K562 (cell line): ENCODE data around the gene SLC35A4. TPM values are rescaled to one million over a fixed set of nuclear protein-coding genes. Genes with fewer than 3 reads are reported as not detected.

ENCODE experiments used
- ELF1 ChIP-seq: fragments of 200-800 bp; sonication (Bioruptor generic); IDR thresholded peaks from 2 replicates; pipeline ENCODE4 v1.6.1; 2016; ENCODE audit warnings: missing genetic modification characterization, missing compliant biosample characterization
- FOXK1 ChIP-seq: sonication (generic); formaldehyde crosslinking; IDR thresholded peaks from 2 replicates; pipeline ENCODE4 v1.8.0; 2022; ENCODE audit warnings: missing genetic modification reagents, mild to moderate bottlenecking, borderline replicate concordance
- MCM3 ChIP-seq: fragments of 450-650 bp; IDR thresholded peaks from 2 replicates; pipeline ENCODE4 v1.6.1; 2016
- NRF1 ChIP-seq, 2 experiments: fragments of 450-650 bp; IDR thresholded peaks in 1 of 2; conservative IDR thresholded peaks in 1 of 2; 2 replicates each; pipeline ENCODE4 v1.6.1; 2014; ENCODE audit warnings: mild to moderate bottlenecking in 2 of 2
- POLR2B ChIP-seq: fragments of 450-650 bp; IDR thresholded peaks from 2 replicates; pipeline ENCODE4 v1.6.1; 2018; ENCODE audit warnings: low read depth; ENCODE audit not compliant: partially characterized antibody
- ZBED1 ChIP-seq: IDR thresholded peaks from 2 replicates; pipeline ENCODE4 v1.6.1; 2014
- polyA plus RNA-seq, 8 experiments: library from polyadenylated mRNA; depleted of rRNA in 4 of 8; stranded (reverse) in 5 of 8; unstranded in 3 of 8; fragments of >200 nt; fragmentation: Nextera tagmentation in 2 of 8; fragmentation: Illumina TruSeq in 1 of 8; extraction: Ambion mirVana in 2 of 8; extraction: Trizol in 1 of 8; gene quantifications; 2 replicates each; pipeline versions ENCODE4 v1.2.1 to v1.2.3, GENCODE V29; 2011 to 2014; ENCODE audit warnings: inconsistent platforms in 1 of 8, missing spikeins in 1 of 8
- total RNA-seq, 7 experiments: library from RNA; depleted of rRNA in 6 of 7; stranded (reverse); fragments of >200 nt in 6 of 7; fragmentation: Illumina TruSeq in 2 of 7; extraction: Trizol in 2 of 7; gene quantifications; 2 replicates each; pipeline versions ENCODE4 v1.2.1 to v1.2.3, GENCODE V29; 2011 to 2021; ENCODE audit warnings: low replicate concordance in 1 of 7
- TF ChIP-seq, protein P1 (sequence below), 2 experiments: fragments of 450-650 bp; formaldehyde crosslinking in 1 of 2; IDR thresholded peaks; 2 replicates each; pipeline versions ENCODE4 v1.4.0 to v1.6.1; 2014 to 2020; ENCODE audit warnings: mild to moderate bottlenecking in 2 of 2, borderline replicate concordance in 1 of 2, low read depth in 1 of 2
- TF ChIP-seq, protein P2 (sequence below): sonication (generic); formaldehyde crosslinking; IDR thresholded peaks from 2 replicates; pipeline ENCODE4 v1.8.0; 2023; ENCODE audit warnings: mild to moderate bottlenecking, missing genetic modification reagents
- TF ChIP-seq, protein P3 (sequence below): fragments of 250-450 bp; sonication (Bioruptor Pico); IDR thresholded peaks from 2 replicates; pipeline ENCODE4 v1.4.0; 2020; ENCODE audit warnings: mild to moderate bottlenecking
- TF ChIP-seq, protein P4 (sequence below): fragments of 450-650 bp; IDR thresholded peaks from 2 replicates; pipeline ENCODE4 v1.6.1; 2017; ENCODE audit warnings: antibody characterized with exemption, mild to moderate bottlenecking

The SLC35A4 gene
- total and polyA plus RNA-seq, 9 of the 15 experiments (the other 6 are each of a cell fraction or from before 2014, with no cell fraction given) = 21.8 to 171 (median 42.5) TPM

DNA sequence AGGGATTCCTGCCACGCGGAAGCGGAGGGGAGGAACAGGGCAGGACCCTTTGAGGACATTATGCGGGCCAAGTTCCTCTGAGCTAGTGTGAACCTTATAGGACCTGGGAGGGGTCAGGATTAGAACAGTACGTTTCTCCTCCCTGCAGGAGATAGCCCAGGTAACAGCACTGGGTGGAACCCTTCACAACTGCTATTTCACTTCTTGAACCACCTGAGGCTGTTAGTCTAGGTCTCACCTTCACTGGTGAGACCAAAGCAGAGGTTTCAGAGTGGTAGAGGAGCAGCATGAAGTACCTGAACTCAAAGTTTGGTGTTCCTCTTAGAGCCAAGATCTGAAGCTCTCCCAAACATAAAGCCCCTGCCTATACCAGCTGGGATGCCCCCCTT, 16.3 kb upstream of the SLC35A4 start (continued):
- TF ChIP-seq, protein P1, sequence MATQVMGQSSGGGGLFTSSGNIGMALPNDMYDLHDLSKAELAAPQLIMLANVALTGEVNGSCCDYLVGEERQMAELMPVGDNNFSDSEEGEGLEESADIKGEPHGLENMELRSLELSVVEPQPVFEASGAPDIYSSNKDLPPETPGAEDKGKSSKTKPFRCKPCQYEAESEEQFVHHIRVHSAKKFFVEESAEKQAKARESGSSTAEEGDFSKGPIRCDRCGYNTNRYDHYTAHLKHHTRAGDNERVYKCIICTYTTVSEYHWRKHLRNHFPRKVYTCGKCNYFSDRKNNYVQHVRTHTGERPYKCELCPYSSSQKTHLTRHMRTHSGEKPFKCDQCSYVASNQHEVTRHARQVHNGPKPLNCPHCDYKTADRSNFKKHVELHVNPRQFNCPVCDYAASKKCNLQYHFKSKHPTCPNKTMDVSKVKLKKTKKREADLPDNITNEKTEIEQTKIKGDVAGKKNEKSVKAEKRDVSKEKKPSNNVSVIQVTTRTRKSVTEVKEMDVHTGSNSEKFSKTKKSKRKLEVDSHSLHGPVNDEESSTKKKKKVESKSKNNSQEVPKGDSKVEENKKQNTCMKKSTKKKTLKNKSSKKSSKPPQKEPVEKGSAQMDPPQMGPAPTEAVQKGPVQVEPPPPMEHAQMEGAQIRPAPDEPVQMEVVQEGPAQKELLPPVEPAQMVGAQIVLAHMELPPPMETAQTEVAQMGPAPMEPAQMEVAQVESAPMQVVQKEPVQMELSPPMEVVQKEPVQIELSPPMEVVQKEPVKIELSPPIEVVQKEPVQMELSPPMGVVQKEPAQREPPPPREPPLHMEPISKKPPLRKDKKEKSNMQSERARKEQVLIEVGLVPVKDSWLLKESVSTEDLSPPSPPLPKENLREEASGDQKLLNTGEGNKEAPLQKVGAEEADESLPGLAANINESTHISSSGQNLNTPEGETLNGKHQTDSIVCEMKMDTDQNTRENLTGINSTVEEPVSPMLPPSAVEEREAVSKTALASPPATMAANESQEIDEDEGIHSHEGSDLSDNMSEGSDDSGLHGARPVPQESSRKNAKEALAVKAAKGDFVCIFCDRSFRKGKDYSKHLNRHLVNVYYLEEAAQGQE (IDR thresholded peaks at IDR 0.05; ENCODE audit: borderline replicate concordance) = no peak
- TF ChIP-seq, protein P1 (CRISPR knock-in tag; IDR thresholded peaks at IDR 0.05; ENCODE audit: low read depth) = no peak
- TF ChIP-seq, protein P2, sequence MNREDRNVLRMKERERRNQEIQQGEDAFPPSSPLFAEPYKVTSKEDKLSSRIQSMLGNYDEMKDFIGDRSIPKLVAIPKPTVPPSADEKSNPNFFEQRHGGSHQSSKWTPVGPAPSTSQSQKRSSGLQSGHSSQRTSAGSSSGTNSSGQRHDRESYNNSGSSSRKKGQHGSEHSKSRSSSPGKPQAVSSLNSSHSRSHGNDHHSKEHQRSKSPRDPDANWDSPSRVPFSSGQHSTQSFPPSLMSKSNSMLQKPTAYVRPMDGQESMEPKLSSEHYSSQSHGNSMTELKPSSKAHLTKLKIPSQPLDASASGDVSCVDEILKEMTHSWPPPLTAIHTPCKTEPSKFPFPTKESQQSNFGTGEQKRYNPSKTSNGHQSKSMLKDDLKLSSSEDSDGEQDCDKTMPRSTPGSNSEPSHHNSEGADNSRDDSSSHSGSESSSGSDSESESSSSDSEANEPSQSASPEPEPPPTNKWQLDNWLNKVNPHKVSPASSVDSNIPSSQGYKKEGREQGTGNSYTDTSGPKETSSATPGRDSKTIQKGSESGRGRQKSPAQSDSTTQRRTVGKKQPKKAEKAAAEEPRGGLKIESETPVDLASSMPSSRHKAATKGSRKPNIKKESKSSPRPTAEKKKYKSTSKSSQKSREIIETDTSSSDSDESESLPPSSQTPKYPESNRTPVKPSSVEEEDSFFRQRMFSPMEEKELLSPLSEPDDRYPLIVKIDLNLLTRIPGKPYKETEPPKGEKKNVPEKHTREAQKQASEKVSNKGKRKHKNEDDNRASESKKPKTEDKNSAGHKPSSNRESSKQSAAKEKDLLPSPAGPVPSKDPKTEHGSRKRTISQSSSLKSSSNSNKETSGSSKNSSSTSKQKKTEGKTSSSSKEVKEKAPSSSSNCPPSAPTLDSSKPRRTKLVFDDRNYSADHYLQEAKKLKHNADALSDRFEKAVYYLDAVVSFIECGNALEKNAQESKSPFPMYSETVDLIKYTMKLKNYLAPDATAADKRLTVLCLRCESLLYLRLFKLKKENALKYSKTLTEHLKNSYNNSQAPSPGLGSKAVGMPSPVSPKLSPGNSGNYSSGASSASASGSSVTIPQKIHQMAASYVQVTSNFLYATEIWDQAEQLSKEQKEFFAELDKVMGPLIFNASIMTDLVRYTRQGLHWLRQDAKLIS (CRISPR knock-in tag) = no peak
- TF ChIP-seq MCM3 (no peak), NRF1 (conservative IDR thresholded peaks at IDR 0.05 in 1 of 2, IDR thresholded peaks at IDR 0.05 in 1 of 2) (no peak), ELF1 (tag) (peak; percentile 22; the same call in 1 of the 2 replicates), POLR2B (peak; percentile 7), ZBED1 (no peak), FOXK1 (CRISPR knock-in tag) (no peak)
- TF ChIP-seq, protein P3, sequence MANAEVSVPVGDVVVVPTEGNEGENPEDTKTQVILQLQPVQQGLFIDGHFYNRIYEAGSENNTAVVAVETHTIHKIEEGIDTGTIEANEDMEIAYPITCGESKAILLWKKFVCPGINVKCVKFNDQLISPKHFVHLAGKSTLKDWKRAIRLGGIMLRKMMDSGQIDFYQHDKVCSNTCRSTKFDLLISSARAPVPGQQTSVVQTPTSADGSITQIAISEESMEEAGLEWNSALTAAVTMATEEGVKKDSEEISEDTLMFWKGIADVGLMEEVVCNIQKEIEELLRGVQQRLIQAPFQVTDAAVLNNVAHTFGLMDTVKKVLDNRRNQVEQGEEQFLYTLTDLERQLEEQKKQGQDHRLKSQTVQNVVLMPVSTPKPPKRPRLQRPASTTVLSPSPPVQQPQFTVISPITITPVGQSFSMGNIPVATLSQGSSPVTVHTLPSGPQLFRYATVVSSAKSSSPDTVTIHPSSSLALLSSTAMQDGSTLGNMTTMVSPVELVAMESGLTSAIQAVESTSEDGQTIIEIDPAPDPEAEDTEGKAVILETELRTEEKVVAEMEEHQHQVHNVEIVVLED (CRISPR knock-in tag) = no peak
- TF ChIP-seq, protein P4, sequence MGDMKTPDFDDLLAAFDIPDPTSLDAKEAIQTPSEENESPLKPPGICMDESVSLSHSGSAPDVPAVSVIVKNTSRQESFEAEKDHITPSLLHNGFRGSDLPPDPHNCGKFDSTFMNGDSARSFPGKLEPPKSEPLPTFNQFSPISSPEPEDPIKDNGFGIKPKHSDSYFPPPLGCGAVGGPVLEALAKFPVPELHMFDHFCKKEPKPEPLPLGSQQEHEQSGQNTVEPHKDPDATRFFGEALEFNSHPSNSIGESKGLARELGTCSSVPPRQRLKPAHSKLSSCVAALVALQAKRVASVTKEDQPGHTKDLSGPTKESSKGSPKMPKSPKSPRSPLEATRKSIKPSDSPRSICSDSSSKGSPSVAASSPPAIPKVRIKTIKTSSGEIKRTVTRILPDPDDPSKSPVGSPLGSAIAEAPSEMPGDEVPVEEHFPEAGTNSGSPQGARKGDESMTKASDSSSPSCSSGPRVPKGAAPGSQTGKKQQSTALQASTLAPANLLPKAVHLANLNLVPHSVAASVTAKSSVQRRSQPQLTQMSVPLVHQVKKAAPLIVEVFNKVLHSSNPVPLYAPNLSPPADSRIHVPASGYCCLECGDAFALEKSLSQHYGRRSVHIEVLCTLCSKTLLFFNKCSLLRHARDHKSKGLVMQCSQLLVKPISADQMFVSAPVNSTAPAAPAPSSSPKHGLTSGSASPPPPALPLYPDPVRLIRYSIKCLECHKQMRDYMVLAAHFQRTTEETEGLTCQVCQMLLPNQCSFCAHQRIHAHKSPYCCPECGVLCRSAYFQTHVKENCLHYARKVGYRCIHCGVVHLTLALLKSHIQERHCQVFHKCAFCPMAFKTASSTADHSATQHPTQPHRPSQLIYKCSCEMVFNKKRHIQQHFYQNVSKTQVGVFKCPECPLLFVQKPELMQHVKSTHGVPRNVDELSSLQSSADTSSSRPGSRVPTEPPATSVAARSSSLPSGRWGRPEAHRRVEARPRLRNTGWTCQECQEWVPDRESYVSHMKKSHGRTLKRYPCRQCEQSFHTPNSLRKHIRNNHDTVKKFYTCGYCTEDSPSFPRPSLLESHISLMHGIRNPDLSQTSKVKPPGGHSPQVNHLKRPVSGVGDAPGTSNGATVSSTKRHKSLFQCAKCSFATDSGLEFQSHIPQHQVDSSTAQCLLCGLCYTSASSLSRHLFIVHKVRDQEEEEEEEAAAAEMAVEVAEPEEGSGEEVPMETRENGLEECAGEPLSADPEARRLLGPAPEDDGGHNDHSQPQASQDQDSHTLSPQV = no peak
